ENCODE data around the gene DNAH3. TPM values are rescaled to one million over a fixed set of nuclear protein-coding genes. Genes with fewer than 3 reads are reported as not detected.

The DNAH3 gene
- total RNA-seq, 1 experiment from 2014 or later = 0.24 TPM

- H2BK20ac ChIP-seq (ENCODE audit: low read depth, low read length, poor library complexity, severe bottlenecking) = no peak overlapping the region
- H2BK5ac ChIP-seq (ENCODE audit: insufficient read length, low read length) = no peak overlapping the region
- no peak overlapping the region for H2BK12ac ChIP-seq (ENCODE audit: insufficient read length, low read depth, low read length)
- Mint-ChIP-seq H3K4me1 (peaks cover 7 to 8% of the 10 kb centered on the region in 2 experiments), H3K27me3 (ENCODE audit: low read depth) (no peaks in the 10 kb centered on the region; the same call in 1 of the 2 replicates), H3K9me3 (no peaks in the 10 kb centered on the region; a peak in 2 of 5 replicates), H3K4me3 (no peak overlapping the region), H3K27ac (no peak overlapping the region), H3K36me3 (ENCODE audit: insufficient read depth in 1 of 3, low read depth in 3 of 3) (no peaks in the 10 kb centered on the region)
- H3K4ac ChIP-seq (ENCODE audit: low read depth, low read length) = no peak overlapping the region
- H2AFZ ChIP-seq (ENCODE audit: low read length) = no peak overlapping the region
- H3K79me2 ChIP-seq (ENCODE audit: insufficient read depth, low read length) = no peaks in the 10 kb centered on the region
- no peak overlapping the region for H2AK5ac ChIP-seq (ENCODE audit: insufficient read length, low read length)
- no peak overlapping the region for H2BK120ac ChIP-seq (ENCODE audit: low read depth, low read length, poor library complexity, severe bottlenecking)
- no peak overlapping the region for H4K8ac ChIP-seq (replicated peaks; ENCODE audit: insufficient read length, low read depth, low read length)
- H3K9ac ChIP-seq (ENCODE audit: extremely low read depth, insufficient read length, low read length) = no peak overlapping the region
- no peak overlapping the region for H2BK15ac ChIP-seq (ENCODE audit: low read depth, low read length)
- H3K14ac ChIP-seq (ENCODE audit: insufficient read depth, low read length) = no peak overlapping the region
- H3K23me2 ChIP-seq (ENCODE audit: insufficient read length, low read depth, low read length, poor library complexity, severe bottlenecking) = no peaks in the 10 kb centered on the region
- TF ChIP-seq CTCF (conservative IDR thresholded peaks at IDR 0.05) = no peak
- H3K27me3 ChIP-seq (ENCODE audit: insufficient read depth, low read length) = no peaks in the 10 kb centered on the region
- no peak overlapping the region for H3K56ac ChIP-seq (ENCODE audit: insufficient read length, low read depth, low read length)
- H4K20me1 ChIP-seq (ENCODE audit: control insufficient read depth, insufficient read depth, insufficient read length) = no peaks in the 10 kb centered on the region
- no peak overlapping the region for H3K18ac ChIP-seq (ENCODE audit: insufficient read length, low read depth, low read length)
- no peak overlapping the region for H4K91ac ChIP-seq (ENCODE audit: insufficient read length, low read depth, low read length)
- H3K4me2 ChIP-seq (ENCODE audit: insufficient read depth, insufficient read length, low read length) = no peak overlapping the region
- H3K9me3 ChIP-seq (ENCODE audit: control insufficient read depth, low read depth, low read length) = no peaks in the 10 kb centered on the region
- H3K79me1 ChIP-seq (ENCODE audit: insufficient read depth, low read depth, low read length, poor library complexity, severe bottlenecking) = no peaks in the 10 kb centered on the region
- no CpG with 5 or more reads among the region's 4 CpGs for WGBS (ENCODE audit: extremely low coverage, insufficient read length, low lambda C conversion rate)
- H3K4me1 ChIP-seq (ENCODE audit: insufficient read depth, low read length) = no peaks in the 10 kb centered on the region
- H3T11ph ChIP-seq (ENCODE audit: low read length) = no peak overlapping the region
- no peak for DNase-seq
- H3K23ac ChIP-seq (ENCODE audit: insufficient read length, low read depth, low read length) = no peak overlapping the region
- H3K27ac ChIP-seq (ENCODE audit: insufficient read length, low read depth, low read length) = no peak overlapping the region
- H4K5ac ChIP-seq (ENCODE audit: insufficient read length, low read depth, low read length) = no peak overlapping the region
Observed at GRCh38 chr16:21037168-21037567, 113.5 kb downstream of the DNAH3 start.

All from H9 (cell line).